ENCODE measurements around the gene HPSE. TPM values are rescaled to one million over a fixed set of nuclear protein-coding genes. Genes with fewer than 3 reads are reported as not detected.

The HPSE gene
- total and polyA plus RNA-seq, 9 donors: 0.18 to 1.1 (median 0.55) TPM

- H3K27ac ChIP-seq (ENCODE audit: low read length): no peak overlapping the region
- no CpG with 5 or more reads among the region's 7 CpGs for WGBS (ENCODE audit: insufficient coverage)
- peak; percentile 61 for DNase-seq
- no peaks in the 10 kb centered on the region for H3K4me1 ChIP-seq (ENCODE audit: control insufficient read depth, insufficient read depth, low read length)
- H3K27me3 ChIP-seq (ENCODE audit: control insufficient read depth, insufficient read depth, low read length): no peaks in the 10 kb centered on the region
- no peaks in the 10 kb centered on the region for H3K9me3 ChIP-seq (replicated peaks; ENCODE audit: control insufficient read depth, low read depth, low read length)
- no peaks in the 10 kb centered on the region for H3K36me3 ChIP-seq (ENCODE audit: control insufficient read depth, insufficient read depth, low read length)
- no peak overlapping the region for H3K4me3 ChIP-seq (ENCODE audit: low read length)
Observed at GRCh38 chr4:83252782-83253405, 81.8 kb downstream of the HPSE start.

GRCh38 chr4:83251447-83251830 lies 83.2 kb downstream of the HPSE start:
- H3K9me3 ChIP-seq (replicated peaks; ENCODE audit: control insufficient read depth, low read depth, low read length): no peaks in the 10 kb centered on the region
- H3K4me1 ChIP-seq (ENCODE audit: control insufficient read depth, insufficient read depth, low read length): no peaks in the 10 kb centered on the region
- no peak for DNase-seq
- H3K27ac ChIP-seq (ENCODE audit: low read length): no peak overlapping the region
- no peaks in the 10 kb centered on the region for H3K36me3 ChIP-seq (ENCODE audit: control insufficient read depth, insufficient read depth, low read length)
- H3K27me3 ChIP-seq (ENCODE audit: control insufficient read depth, insufficient read depth, low read length): no peaks in the 10 kb centered on the region
- WGBS (ENCODE audit: insufficient coverage): 13% methylated on average over 1 of the region's 2 CpGs
- H3K4me3 ChIP-seq (ENCODE audit: low read length): no peak overlapping the region

- 86% methylated on average over 1 of the region's 7 CpGs for WGBS (ENCODE audit: insufficient coverage)
- H3K4me3 ChIP-seq (ENCODE audit: low read length): no peak overlapping the region
- DNase-seq: no peak
Observed at GRCh38 chr4:83250687-83251446, 83.8 kb downstream of the HPSE start.

GRCh38 chr4:83248486-83248885 lies 86.2 kb downstream of the HPSE start:
- H3K9me3 ChIP-seq (replicated peaks; ENCODE audit: control insufficient read depth, low read depth, low read length): no peaks in the 10 kb centered on the region
- H3K27me3 ChIP-seq (ENCODE audit: control insufficient read depth, insufficient read depth, low read length): no peaks in the 10 kb centered on the region
- 92% methylated on average over 2 of the region's 5 CpGs for WGBS (ENCODE audit: insufficient coverage)
- no peak overlapping the region for H3K4me3 ChIP-seq (ENCODE audit: low read length)
- no peaks in the 10 kb centered on the region for H3K4me1 ChIP-seq (ENCODE audit: control insufficient read depth, insufficient read depth, low read length)
- DNase-seq: no peak
- no peak overlapping the region for H3K27ac ChIP-seq (ENCODE audit: low read length)
- H3K36me3 ChIP-seq (ENCODE audit: control insufficient read depth, insufficient read depth, low read length): no peaks in the 10 kb centered on the region

More at GRCh38 chr4:83250687-83251446, 83.8 kb downstream of the HPSE start:
- Histone ChIP-seq H3K36me3 (ENCODE audit: control insufficient read depth, insufficient read depth, low read length) (no peaks in the 10 kb centered on the region), H3K27ac (ENCODE audit: low read length) (no peak overlapping the region), H3K4me1 (ENCODE audit: control insufficient read depth, insufficient read depth, low read length) (no peaks in the 10 kb centered on the region), H3K9me3 (replicated peaks; ENCODE audit: control insufficient read depth, low read depth, low read length) (no peaks in the 10 kb centered on the region), H3K27me3 (ENCODE audit: control insufficient read depth, insufficient read depth, low read length) (no peaks in the 10 kb centered on the region)

- Histone ChIP-seq H3K4me1 (ENCODE audit: control insufficient read depth, insufficient read depth, low read length) (no peaks in the 10 kb centered on the region), H3K9me3 (replicated peaks; ENCODE audit: control insufficient read depth, low read depth, low read length) (no peaks in the 10 kb centered on the region), H3K4me3 (ENCODE audit: low read length) (no peak overlapping the region), H3K27ac (ENCODE audit: low read length) (no peak overlapping the region), H3K36me3 (ENCODE audit: control insufficient read depth, insufficient read depth, low read length) (no peaks in the 10 kb centered on the region), H3K27me3 (ENCODE audit: control insufficient read depth, insufficient read depth, low read length) (no peaks in the 10 kb centered on the region)
- WGBS (ENCODE audit: insufficient coverage): 79% methylated on average over 10 of the region's 12 CpGs
- DNase-seq: no peak
Observed at GRCh38 chr4:83247415-83248357, 87.0 kb downstream of the HPSE start.

Other genes starting within 250 kb of the HPSE start
- gene PLAC8, start 220.1 kb downstream of the HPSE start, total RNA-seq: 0.84 TPM
- gene PLAC8, start 220.1 kb downstream of the HPSE start, polyA plus RNA-seq (ENCODE audit: insufficient read depth in 1 of 8, insufficient read length in 8 of 8, low replicate concordance in 1 of 8): 1 to 10 TPM; 1.1 to 8.1 (median 1.9) TPM
- gene COQ2, start 50.0 kb downstream of the HPSE start, total RNA-seq: 9.5 TPM
- 10 to 100 TPM in 2 of 8 donors, 1 to 10 TPM in 6; 7.7 to 12.2 (median 9.2) TPM for gene COQ2, start 50.0 kb downstream of the HPSE start, polyA plus RNA-seq (ENCODE audit: insufficient read depth in 1 of 8, insufficient read length in 8 of 8, low replicate concordance in 1 of 8)
- gene HELQ, start 121.0 kb upstream of the HPSE start, total RNA-seq: 18.0 TPM
- gene HELQ, start 121.0 kb upstream of the HPSE start, polyA plus RNA-seq (ENCODE audit: insufficient read depth in 1 of 8, insufficient read length in 8 of 8, low replicate concordance in 1 of 8): 10 to 100 TPM; 13.7 to 19.7 (median 14.8) TPM
- gene MRPS18C, start 121.2 kb upstream of the HPSE start, total RNA-seq: 44.7 TPM
- 10 to 100 TPM; 42.9 to 61.5 (median 49.4) TPM for gene MRPS18C, start 121.2 kb upstream of the HPSE start, polyA plus RNA-seq (ENCODE audit: insufficient read depth in 1 of 8, insufficient read length in 8 of 8, low replicate concordance in 1 of 8)
- gene ABRAXAS1, start 150.3 kb upstream of the HPSE start, total RNA-seq: 24.1 TPM
- 10 to 100 TPM; 28.7 to 48.5 (median 35.5) TPM for gene ABRAXAS1, start 150.3 kb upstream of the HPSE start, polyA plus RNA-seq (ENCODE audit: insufficient read depth in 1 of 8, insufficient read length in 8 of 8, low replicate concordance in 1 of 8)
- 16.3 TPM for gene GPAT3, start 201.3 kb upstream of the HPSE start, total RNA-seq
- 10 to 100 TPM; 14.7 to 32.6 (median 18.9) TPM for gene GPAT3, start 201.3 kb upstream of the HPSE start, polyA plus RNA-seq (ENCODE audit: insufficient read depth in 1 of 8, insufficient read length in 8 of 8, low replicate concordance in 1 of 8)

All from muscle of leg (tissue), 11 donors.